ENCODE measurements around the gene DNAJC4. TPM values are rescaled to one million over a fixed set of nuclear protein-coding genes. Genes with fewer than 3 reads are reported as not detected.
A peak's percentile ranks its signal among the peaks of the same experiment; 100 is the strongest.

DNAJC4 gene
- total and polyA plus RNA-seq, 9 of the 15 experiments (the other 6 are each of a cell fraction or from before 2014, with no cell fraction given) = 4.0 to 32.6 (median 19.9) TPM

- TF ChIP-seq STAG1 (CRISPR knock-in tag; IDR thresholded peaks at IDR 0.05; ENCODE audit: borderline replicate concordance) (no peak), E2F3 (CRISPR knock-in tag; IDR thresholded peaks at IDR 0.05) (no peak), TEAD1 (CRISPR knock-in tag; IDR thresholded peaks at IDR 0.05) (peak; percentile 95 to 99), CREB3L1 (IDR thresholded peaks at IDR 0.05; ENCODE audit: borderline replicate concordance, low read depth) (peak; percentile 94; the same call in 1 of the 2 replicates), THRA (IDR thresholded peaks at IDR 0.05) (no peak), THAP12 (CRISPR knock-in tag; IDR thresholded peaks at IDR 0.05) (peak; percentile 88), ZNF224 (CRISPR knock-in tag; IDR thresholded peaks at IDR 0.05) (no peak), PCBP1 (IDR thresholded peaks at IDR 0.05; ENCODE audit: low read depth, low read length, poor library complexity, severe bottlenecking) (peak; percentile 26), SMARCE1 (IDR thresholded peaks at IDR 0.05) (no peak), ZNF280A (IDR thresholded peaks at IDR 0.05; ENCODE audit: low read depth, partially characterized antibody) (no peak), CHD2 (IDR thresholded peaks at IDR 0.05; ENCODE audit: low read depth, low read length) (peak; percentile 93), E2F6 (IDR thresholded peaks at IDR 0.05; ENCODE audit: borderline replicate concordance in 1 of 2, extremely low read depth in 1 of 2, insufficient read depth in 1 of 2, insufficient read length in 1 of 2, low read depth in 1 of 2, low read length in 1 of 2, poor library complexity in 1 of 2, severe bottlenecking in 1 of 2) (peak; percentile 73 to 76), CBFB (CRISPR knock-in tag; IDR thresholded peaks at IDR 0.05) (0 out of 2 replicates have a peak, but pooled peaks have one; percentile 48), YY1 (IDR thresholded peaks at IDR 0.05; ENCODE audit: borderline replicate concordance in 1 of 3, control insufficient read depth in 1 of 3, extremely low read depth in 1 of 3, insufficient read depth in 3 of 3, insufficient read length in 1 of 3, insufficient replicate concordance in 2 of 3, low read depth in 1 of 3, low read length in 2 of 3) (peak in 2 of 3 experiments; percentile 39 to 51)
Observed at GRCh38 chr11:64185693-64186491, 44.5 kb upstream of the DNAJC4 start, which contains the start of gene STIP1 (continued).
